Measurements from ENCODE around the gene CTRL.

The CTRL gene

DNA sequence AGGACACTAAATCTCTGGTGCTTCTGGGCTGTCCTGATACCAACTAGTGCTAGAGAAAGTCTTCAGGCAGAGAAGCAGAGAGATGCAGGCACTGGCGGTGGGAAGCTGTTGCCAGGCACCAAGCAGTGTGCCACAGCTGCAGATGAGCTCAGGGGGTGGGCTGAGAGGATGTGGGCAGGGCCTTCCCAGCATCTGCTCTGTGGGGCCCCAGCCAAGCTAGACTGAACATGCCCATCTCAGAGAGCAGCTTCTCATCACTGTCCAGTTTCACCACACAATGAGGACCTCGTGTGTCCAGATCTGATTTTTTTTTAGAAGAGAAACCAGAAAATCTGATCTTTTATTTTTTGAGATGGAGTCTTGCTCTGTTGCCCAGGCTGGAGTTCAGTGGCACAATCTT lies 21.5 kb downstream of the CTRL start:
- no peaks in the 10 kb centered on the region for H3K27me3 ChIP-seq (ENCODE audit: control insufficient read depth, insufficient read depth, low read length)
- H3K9ac ChIP-seq (ENCODE audit: low read depth, low read length), result no peak overlapping the region
- H3K4me1 ChIP-seq (ENCODE audit: control insufficient read depth, insufficient read depth, low read length), result peaks cover 2% of the 10 kb centered on the region
- peaks cover 15% of the 10 kb centered on the region for H3K36me3 ChIP-seq (ENCODE audit: control insufficient read depth, insufficient read depth, low read length)
- no peak overlapping the region for H3K4me3 ChIP-seq (ENCODE audit: low read depth, low read length)
- H3K9me3 ChIP-seq (ENCODE audit: control insufficient read depth, insufficient read depth, low read length), result no peaks in the 10 kb centered on the region

DNA sequence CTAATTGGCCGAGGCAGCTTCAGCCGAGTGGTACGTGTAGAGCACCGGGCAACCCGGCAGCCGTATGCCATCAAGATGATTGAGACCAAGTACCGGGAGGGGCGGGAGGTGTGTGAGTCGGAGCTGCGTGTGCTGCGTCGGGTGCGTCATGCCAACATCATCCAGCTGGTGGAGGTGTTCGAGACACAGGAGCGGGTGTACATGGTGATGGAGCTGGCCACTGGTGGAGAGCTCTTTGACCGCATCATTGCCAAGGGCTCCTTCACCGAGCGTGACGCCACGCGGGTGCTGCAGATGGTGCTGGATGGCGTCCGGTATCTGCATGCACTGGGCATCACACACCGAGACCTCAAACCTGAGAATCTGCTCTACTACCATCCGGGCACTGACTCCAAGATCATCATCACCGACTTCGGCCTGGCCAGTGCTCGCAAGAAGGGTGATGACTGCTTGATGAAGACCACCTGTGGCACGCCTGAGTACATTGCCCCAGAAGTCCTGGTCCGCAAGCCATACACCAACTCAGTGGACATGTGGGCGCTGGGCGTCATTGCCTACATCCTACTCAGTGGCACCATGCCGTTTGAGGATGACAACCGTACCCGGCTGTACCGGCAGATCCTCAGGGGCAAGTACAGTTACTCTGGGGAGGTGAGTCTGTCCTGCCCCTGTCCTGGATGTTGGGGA lies 22.5 kb downstream of the CTRL start:
- Histone ChIP-seq H3K9me3 (ENCODE audit: control insufficient read depth, insufficient read depth, low read length) (no peaks in the 10 kb centered on the region), H3K36me3 (ENCODE audit: control insufficient read depth, insufficient read depth, low read length) (peaks cover 15% of the 10 kb centered on the region), H3K9ac (ENCODE audit: low read depth, low read length) (no peak overlapping the region), H3K4me3 (ENCODE audit: low read depth, low read length) (no peak overlapping the region), H3K4me1 (ENCODE audit: control insufficient read depth, insufficient read depth, low read length) (no peaks in the 10 kb centered on the region), H3K27me3 (ENCODE audit: control insufficient read depth, insufficient read depth, low read length) (no peaks in the 10 kb centered on the region)

DNA sequence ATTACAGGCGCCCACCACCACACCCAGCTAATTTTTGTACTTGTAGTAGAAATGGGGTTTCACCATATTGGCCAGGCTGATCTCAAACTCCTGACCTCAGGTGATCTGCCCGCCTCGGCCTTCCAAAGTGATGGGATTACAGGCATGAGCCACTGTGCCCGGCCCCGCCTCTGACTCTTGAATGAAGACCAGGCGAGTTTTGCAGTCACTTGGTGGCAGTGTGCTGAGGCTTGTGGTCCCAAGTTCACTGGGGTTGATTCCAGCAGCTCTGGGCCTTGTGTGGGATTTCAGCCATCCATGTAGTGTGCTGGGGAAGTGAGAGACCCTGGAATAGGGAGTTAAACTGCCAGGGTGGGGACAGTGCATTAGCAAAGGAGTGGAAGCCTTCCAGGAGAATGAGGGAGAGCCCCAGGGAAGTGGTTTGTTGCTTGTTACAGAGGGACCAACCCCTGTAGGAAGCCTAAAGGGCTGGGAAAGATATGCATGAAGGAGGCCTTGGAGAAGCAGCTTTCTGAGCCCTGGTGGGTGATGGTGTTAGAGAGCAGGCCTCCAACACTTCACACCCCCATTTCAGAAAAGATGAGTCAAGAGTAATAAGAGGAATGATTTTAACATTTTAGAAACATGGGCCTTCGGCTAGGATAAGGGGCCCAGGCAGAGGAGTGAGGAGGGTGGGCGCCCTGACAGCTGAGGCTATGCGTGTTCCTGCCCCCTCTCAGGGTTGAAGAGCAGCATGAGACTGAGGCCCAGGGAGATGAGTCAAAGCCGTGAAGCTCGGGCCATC lies 24.1 kb downstream of the CTRL start:
- Histone ChIP-seq H3K4me1 (ENCODE audit: control insufficient read depth, insufficient read depth, low read length) (no peaks in the 10 kb centered on the region), H3K4me3 (ENCODE audit: low read depth, low read length) (no peak overlapping the region), H3K9me3 (ENCODE audit: control insufficient read depth, insufficient read depth, low read length) (no peaks in the 10 kb centered on the region), H3K27me3 (ENCODE audit: control insufficient read depth, insufficient read depth, low read length) (no peaks in the 10 kb centered on the region), H3K9ac (ENCODE audit: low read depth, low read length) (no peak overlapping the region), H3K36me3 (ENCODE audit: control insufficient read depth, insufficient read depth, low read length) (peaks cover 15% of the 10 kb centered on the region)

DNA sequence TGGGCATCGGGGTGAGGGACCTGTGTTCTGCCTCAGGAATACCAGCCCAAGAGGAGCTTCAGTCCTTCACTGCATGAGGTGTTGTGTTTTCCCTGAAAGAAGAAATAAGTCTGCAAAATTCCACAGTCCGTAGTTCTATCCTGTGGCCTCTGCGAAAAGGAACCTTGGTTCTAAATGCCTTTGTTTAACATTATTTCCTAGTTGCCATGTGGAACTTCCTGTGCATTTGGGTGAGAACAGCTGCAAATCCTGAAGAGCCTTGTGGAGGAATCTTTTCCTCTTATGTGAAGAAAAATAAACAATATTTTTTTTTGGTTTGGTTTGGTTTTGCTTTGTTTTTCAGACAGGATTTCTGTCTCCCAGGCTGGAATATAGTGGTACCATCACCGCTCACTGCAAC lies 28.8 kb downstream of the CTRL start:
- Histone ChIP-seq H3K36me3 (ENCODE audit: control insufficient read depth, insufficient read depth, low read length) (no peaks in the 10 kb centered on the region), H3K27me3 (ENCODE audit: control insufficient read depth, insufficient read depth, low read length) (no peaks in the 10 kb centered on the region), H3K4me1 (ENCODE audit: control insufficient read depth, insufficient read depth, low read length) (no peaks in the 10 kb centered on the region), H3K4me3 (ENCODE audit: low read depth, low read length) (no peak overlapping the region), H3K9me3 (ENCODE audit: control insufficient read depth, insufficient read depth, low read length) (no peaks in the 10 kb centered on the region), H3K9ac (ENCODE audit: low read depth, low read length) (no peak overlapping the region)

DNA sequence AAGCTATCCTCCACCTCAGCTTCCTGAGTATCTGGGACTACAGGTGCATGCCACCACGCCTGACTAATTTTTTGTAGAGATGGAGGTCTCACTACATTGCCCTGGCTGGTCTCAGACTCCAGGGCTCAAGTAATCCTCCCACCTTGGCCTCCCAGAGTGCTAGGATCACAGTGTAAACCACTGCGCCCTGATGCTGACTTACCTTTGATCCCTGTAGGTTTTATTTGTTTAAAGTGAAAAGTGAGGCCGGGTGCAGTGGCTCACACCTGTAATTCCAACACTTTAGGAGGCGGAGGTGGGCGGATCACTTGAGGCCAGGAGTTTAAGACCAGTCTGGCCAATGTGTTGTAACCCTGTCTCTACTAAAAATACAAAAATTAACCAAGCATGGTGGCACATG lies 29.9 kb downstream of the CTRL start:
- H3K9me3 ChIP-seq (ENCODE audit: control insufficient read depth, insufficient read depth, low read length), result no peaks in the 10 kb centered on the region
- no peaks in the 10 kb centered on the region for H3K4me1 ChIP-seq (ENCODE audit: control insufficient read depth, insufficient read depth, low read length)
- H3K9ac ChIP-seq (ENCODE audit: low read depth, low read length), result no peak overlapping the region
- H3K36me3 ChIP-seq (ENCODE audit: control insufficient read depth, insufficient read depth, low read length), result no peaks in the 10 kb centered on the region
- H3K4me3 ChIP-seq (ENCODE audit: low read depth, low read length), result no peak overlapping the region
- no peaks in the 10 kb centered on the region for H3K27me3 ChIP-seq (ENCODE audit: control insufficient read depth, insufficient read depth, low read length)

DNA sequence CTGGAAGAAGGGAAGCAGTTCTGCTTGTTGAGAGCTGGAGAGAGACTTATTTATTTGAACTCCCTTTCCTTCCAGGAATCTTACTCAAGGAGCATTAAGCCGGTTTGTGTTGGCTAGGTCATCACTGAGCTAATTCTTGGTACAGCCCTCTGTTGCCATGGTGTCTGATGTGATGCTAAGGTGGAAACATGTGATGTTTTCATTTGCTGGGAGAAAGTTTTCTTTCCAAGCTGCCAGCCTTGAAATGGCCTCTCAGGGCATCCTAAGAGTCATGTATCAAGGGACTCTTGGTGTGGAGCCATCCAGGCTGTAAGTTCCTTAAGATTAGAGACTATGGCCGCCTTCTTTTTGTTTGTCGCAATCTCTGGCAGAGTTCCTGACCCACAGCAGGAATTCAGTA lies 34.4 kb downstream of the CTRL start:
- no peak overlapping the region for H3K9ac ChIP-seq (ENCODE audit: low read depth, low read length)
- no peaks in the 10 kb centered on the region for H3K36me3 ChIP-seq (ENCODE audit: control insufficient read depth, insufficient read depth, low read length)
- H3K27me3 ChIP-seq (ENCODE audit: control insufficient read depth, insufficient read depth, low read length), result no peaks in the 10 kb centered on the region
- peaks cover 4% of the 10 kb centered on the region for H3K4me1 ChIP-seq (ENCODE audit: control insufficient read depth, insufficient read depth, low read length)
- H3K9me3 ChIP-seq (ENCODE audit: control insufficient read depth, insufficient read depth, low read length), result no peaks in the 10 kb centered on the region
- no peak overlapping the region for H3K4me3 ChIP-seq (ENCODE audit: low read depth, low read length)

DNA sequence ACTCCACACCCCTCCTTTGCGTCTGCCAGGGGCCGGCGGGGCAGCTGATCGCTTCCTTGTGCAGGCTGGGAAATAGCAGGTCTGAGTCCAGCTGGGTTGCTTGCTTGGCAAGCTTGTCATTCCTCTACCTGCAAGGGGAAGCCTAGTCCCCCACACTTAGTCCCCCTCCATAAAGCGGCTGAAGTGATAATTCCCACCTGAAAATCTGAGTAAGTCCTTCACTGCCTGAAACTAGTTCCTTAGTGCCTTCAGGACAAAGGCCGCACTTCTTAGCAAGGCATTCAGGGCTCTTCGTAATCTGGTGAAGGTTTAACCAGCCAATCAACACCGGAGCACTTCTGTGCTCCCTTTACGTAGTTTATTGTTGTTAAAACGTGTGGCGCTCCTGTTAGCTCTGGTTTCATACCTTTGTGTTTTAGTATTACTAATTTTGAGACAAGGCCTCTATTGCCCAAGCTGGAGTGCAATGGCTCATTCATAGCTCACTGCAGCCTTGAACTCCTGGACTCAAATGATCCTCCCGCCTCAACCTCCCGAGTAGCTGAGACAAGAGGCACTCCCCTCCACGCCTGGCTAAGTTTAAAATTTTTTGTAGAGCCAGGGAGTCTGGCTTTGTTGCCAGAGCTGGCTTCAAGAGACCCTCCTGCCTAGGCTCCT lies 37.8 kb downstream of the CTRL start:
- Histone ChIP-seq H3K27me3 (ENCODE audit: control insufficient read depth, insufficient read depth, low read length) (no peaks in the 10 kb centered on the region), H3K9me3 (ENCODE audit: control insufficient read depth, insufficient read depth, low read length) (no peaks in the 10 kb centered on the region), H3K9ac (ENCODE audit: low read depth, low read length) (peak overlapping the region; percentile 91), H3K4me1 (ENCODE audit: control insufficient read depth, insufficient read depth, low read length) (peaks cover 4% of the 10 kb centered on the region), H3K4me3 (ENCODE audit: low read depth, low read length) (peak overlapping the region; percentile 98), H3K36me3 (ENCODE audit: control insufficient read depth, insufficient read depth, low read length) (no peaks in the 10 kb centered on the region)

DNA sequence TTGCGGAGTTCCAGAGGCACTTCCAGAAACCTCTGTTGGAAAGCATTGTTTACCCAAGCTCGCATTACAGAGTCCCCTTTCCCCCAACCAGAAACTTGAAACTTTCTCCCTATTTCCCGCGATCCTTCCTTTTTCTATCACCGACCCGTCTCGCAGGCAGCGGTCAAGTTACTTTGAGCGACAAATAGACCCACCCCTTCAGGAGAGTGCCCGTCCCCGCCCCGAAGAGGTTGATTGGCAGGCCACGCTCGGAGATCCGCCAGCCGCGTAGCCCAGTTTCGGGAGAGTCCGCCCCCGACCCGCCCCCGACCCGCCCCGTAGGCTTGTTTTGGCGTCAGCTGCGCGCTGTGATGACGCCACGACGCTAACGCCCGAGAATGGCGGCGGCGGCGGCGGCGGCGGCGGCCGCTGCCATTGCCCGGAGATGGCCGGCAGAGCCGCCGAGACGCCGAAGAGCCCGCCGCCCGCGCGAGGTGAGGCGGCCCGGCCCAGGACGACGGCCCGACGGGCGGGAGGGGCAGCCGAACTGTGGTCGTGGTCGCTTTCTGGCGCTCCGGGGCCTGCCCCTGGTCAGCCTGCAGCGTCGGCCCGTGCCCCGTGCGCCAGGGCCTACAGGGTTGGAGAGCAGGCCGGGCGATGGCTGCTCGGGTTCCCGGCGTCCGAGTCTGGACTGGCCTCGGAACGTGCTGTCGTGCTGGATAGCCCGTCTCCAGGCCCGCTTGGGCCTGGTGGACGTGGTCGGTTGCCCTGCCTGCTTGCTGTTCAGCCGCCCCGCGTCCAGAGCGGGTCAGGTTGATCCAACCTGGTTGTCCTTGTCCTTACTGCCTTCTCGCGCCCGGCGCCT lies 38.5 kb downstream of the CTRL start, which contains the start of gene PSKH1:
Gene PSKH1 (plus strand): TSS at position 356 of the 844 bp plus-strand sequence. CDS start 15,496 bp downstream, outside the sequence.
- Histone ChIP-seq H3K36me3 (ENCODE audit: control insufficient read depth, insufficient read depth, low read length) (no peaks in the 10 kb centered on the region), H3K27me3 (ENCODE audit: control insufficient read depth, insufficient read depth, low read length) (no peaks in the 10 kb centered on the region), H3K4me3 (ENCODE audit: low read depth, low read length) (peak within 1 kb of the TSS; percentile 98), H3K4me1 (ENCODE audit: control insufficient read depth, insufficient read depth, low read length) (peaks cover 4% of the 10 kb centered on the region), H3K9ac (ENCODE audit: low read depth, low read length) (peak within 1 kb of the TSS; percentile 91), H3K9me3 (ENCODE audit: control insufficient read depth, insufficient read depth, low read length) (no peaks in the 10 kb centered on the region)

DNA sequence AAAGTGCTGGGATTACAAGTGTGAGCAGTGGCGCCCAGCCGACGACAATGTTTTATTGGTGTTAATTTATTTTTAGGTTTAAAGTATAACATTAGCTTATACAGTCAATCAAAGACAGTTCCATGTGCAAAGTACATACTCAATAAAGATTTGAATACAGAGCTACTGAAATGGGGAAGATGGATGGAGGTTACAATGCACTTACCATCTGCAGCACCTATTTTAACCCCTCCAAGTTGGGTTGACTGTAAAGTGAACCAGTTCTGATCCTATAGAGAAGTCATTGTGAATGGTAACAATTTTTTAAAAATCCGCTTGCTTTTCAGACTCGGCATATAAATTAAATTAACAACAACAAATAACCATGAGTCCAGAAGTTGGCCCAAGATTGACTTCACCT lies 39.3 kb downstream of the CTRL start:
- Histone ChIP-seq H3K4me3 (ENCODE audit: low read depth, low read length) (peak overlapping the region; percentile 60), H3K9ac (ENCODE audit: low read depth, low read length) (peak overlapping the region; percentile 65), H3K9me3 (ENCODE audit: control insufficient read depth, insufficient read depth, low read length) (no peaks in the 10 kb centered on the region), H3K36me3 (ENCODE audit: control insufficient read depth, insufficient read depth, low read length) (no peaks in the 10 kb centered on the region), H3K27me3 (ENCODE audit: control insufficient read depth, insufficient read depth, low read length) (no peaks in the 10 kb centered on the region), H3K4me1 (ENCODE audit: control insufficient read depth, insufficient read depth, low read length) (peaks cover 4% of the 10 kb centered on the region)

DNA sequence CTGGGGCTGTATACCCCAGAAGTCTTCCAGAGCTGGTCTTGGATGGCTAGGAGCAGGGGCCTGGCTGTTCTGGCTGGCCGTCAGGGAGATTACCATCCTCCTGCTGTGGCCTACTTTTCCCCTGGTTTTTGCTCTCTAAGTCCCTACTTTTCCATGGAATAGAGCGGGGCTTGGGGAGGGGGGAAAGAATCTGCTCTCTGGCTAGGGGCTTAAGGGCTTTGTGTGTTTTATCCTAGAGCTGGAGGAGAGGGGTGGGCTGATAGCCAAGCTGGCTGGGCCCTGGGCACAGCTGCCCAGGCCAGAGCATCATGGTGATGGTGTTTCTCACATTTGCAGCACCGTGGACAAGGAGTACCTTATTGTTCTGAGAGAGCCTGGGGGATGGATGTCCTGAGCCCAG lies 43.3 kb downstream of the CTRL start:
- H3K9ac ChIP-seq (ENCODE audit: low read depth, low read length), result no peak overlapping the region
- no peaks in the 10 kb centered on the region for H3K9me3 ChIP-seq (ENCODE audit: control insufficient read depth, insufficient read depth, low read length)
- H3K36me3 ChIP-seq (ENCODE audit: control insufficient read depth, insufficient read depth, low read length), result peaks cover 3% of the 10 kb centered on the region
- H3K4me1 ChIP-seq (ENCODE audit: control insufficient read depth, insufficient read depth, low read length), result peaks cover 18% of the 10 kb centered on the region
- H3K27me3 ChIP-seq (ENCODE audit: control insufficient read depth, insufficient read depth, low read length), result no peaks in the 10 kb centered on the region
- H3K4me3 ChIP-seq (ENCODE audit: low read depth, low read length), result no peak overlapping the region

DNA sequence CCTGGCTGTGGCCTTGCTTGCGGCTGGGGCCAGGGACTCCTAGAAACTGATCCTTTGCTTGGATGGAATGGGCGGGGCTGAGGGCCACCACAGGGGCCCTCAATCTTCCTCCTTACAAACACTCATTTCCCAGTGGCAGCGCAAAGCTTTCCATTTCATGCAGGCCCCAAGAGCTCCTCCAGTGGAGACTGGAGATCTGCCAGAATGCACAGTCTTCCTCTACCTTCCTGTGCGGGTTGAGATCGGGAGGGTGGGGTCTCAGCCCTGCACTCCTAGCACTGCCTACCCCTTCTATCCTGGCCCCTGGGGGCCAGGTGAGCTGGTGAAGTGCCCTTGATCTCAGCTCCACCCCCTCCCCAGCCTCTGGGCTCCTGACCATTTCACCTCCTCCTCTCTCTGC lies 45.3 kb downstream of the CTRL start:
- no peak overlapping the region for H3K9ac ChIP-seq (ENCODE audit: low read depth, low read length)
- H3K27me3 ChIP-seq (ENCODE audit: control insufficient read depth, insufficient read depth, low read length), result no peaks in the 10 kb centered on the region
- H3K9me3 ChIP-seq (ENCODE audit: control insufficient read depth, insufficient read depth, low read length), result no peaks in the 10 kb centered on the region
- peaks cover 14% of the 10 kb centered on the region for H3K4me1 ChIP-seq (ENCODE audit: control insufficient read depth, insufficient read depth, low read length)
- no peak overlapping the region for H3K4me3 ChIP-seq (ENCODE audit: low read depth, low read length)
- H3K36me3 ChIP-seq (ENCODE audit: control insufficient read depth, insufficient read depth, low read length), result peaks cover 22% of the 10 kb centered on the region
